C4-2B (cell line): ENCODE measurements around the gene IGF1.

ENCODE experiments used
- CTCF ChIP-seq: fragments of 450-650 bp; conservative IDR thresholded peaks from 2 replicates; pipeline ENCODE4 v1.5.1; 2017; ENCODE audit warnings: mild to moderate bottlenecking
- ZFX ChIP-seq: fragments of 450-650 bp; IDR thresholded peaks from 2 replicates; pipeline ENCODE4 v1.6.1; 2017

- no peak for TF ChIP-seq CTCF
- no peak for TF ChIP-seq ZFX
Measured at GRCh38 chr12:102452605-102453004, 27.8 kb downstream of the IGF1 start.
